ENCODE data around the gene KLRK1.
"Not testable (repeated sequence)": the region's sequence is repeated elsewhere in the genome, so short reads cannot be mapped to it uniquely, and the experiment has no call there.

KLRK1 gene

DNA sequence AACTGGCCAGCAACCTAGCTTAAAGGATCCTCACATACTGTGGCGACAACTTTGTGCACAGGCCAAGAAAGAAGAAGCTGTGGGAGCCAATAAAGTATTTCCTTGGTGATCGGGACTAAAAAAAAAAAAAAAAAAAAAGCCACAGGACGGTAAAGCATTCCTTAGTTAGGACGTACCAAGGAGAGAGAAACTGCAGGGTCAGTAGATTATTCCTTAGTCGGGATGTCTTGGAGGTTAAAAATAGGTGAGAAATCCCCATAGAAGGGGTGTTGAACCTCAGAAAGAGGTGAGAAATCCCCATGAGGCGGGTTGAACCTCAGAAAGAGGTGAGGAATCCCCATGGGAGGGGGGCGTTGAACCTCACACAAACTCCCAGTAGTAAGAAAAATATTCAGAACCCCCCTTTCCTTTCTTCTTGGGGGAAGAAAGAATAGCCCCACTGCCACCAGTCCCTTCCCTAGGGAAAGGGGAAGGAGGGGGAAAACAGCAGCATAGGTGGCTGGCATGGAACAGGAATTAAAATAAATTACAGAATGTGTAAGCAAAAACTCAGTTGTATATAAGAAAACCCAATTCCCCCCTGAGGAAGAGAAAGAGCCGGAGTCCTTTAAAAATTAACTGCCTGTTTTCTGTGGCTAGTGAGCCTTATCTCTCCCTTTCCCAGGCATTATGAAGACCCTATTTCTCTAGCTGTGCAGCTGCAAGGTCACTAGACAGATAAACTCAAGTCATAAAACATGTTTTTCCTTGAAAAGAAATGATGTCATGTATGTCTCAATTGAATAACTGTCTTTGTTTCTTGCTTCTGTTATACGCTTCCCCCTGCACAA is 26.8 kb downstream of the KLRK1 start:
- DNase-seq (ENCODE audit: low read depth) = no peak

- DNase-seq (ENCODE audit: low read depth) = no peak
Observed at GRCh38 chr12:10362325-10362724, 27.5 kb downstream of the KLRK1 start.

- DNase-seq (ENCODE audit: low read depth) = no peak
Observed at GRCh38 chr12:10361622-10362021, 28.2 kb downstream of the KLRK1 start.

DNA sequence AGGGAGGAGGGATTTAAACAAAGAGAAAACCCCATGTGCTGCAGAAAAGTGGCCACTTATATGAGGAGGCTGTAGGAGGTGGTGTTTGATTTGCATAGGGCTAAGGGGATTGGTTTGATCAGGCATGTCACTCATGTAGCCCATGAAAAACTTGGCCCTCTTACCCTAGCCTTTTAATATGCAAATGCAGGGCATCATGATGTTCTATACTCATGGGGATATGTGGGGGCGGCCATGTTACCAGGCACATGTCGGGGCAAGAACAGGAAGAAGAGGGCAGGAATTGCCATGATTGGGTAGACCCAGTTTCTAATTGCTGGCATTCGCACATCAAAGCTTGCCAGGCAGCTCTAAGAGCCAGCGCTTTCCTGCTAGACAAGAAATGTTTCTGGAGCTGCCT is 28.8 kb downstream of the KLRK1 start:
- DNase-seq (ENCODE audit: low read depth) = no peak

- no peak for DNase-seq (ENCODE audit: low read depth)
Observed at GRCh38 chr12:10358969-10359368, 30.9 kb downstream of the KLRK1 start.

DNA sequence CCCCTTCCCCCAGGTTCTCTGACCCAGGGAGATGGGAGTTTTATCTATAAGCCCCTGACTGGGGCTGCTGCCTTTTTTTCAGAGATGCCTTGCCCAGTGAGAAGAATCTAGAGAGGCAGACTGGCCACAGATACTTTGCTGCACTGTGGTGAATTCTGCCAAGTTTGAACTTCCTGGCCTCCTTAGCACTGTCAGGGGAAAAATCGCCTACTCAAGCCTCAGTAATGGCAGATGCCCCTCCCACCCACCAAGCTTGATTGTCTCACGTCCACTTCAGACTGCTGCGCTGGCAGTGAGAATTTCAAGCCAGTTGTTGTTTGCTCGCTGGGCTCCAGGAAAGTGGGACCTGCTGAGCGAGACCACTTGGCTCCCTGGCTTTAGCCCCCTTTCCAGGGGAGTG is 31.7 kb downstream of the KLRK1 start:
- no peak for DNase-seq (ENCODE audit: low read depth)

DNA sequence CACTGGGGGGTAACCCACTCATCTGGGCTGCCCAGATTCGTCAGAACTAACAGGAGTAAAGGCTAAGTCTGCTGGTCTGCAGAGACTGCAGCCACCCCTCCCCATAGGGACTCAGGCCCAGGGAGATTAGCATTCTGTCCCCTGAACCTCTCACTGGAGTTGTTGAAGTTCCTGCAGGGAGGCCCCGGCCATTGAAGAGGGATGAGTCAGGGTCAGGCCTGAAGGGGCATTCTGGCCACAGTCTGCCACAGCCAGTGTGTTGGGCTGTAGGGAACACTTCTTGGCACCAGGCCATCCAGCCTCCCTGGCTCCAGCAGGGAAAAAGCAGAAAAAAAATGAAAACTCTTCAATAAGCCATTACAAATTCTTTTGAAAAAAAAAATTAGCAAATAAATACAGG is 35.3 kb downstream of the KLRK1 start:
- no peak for DNase-seq (ENCODE audit: low read depth)

DNA sequence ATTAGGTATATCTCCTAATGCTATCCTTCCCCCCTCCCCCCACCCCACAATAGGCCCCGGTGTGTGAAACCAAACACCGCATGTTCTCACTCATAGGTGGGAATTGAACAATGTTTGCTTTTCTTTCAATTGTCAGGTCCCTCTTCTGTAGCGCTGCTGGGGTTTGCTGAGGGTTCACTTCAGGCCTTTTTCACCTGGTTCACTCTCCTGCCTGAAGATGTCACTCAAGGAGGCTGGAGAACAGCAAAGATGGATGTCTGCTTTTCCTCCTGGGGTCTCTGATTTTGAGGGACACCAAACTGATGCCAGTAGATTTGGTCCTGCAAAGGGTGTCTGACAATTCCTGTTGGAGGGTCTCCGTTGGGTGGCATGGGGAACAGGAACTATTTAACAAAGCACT is 35.8 kb downstream of the KLRK1 start:
- DNase-seq (ENCODE audit: low read depth) = no peak

- DNase-seq (ENCODE audit: low read depth) = not testable (repeated sequence)
Observed at GRCh38 chr12:10351457-10351856, 38.4 kb downstream of the KLRK1 start.

GRCh38 chr12:10341892-10342509 is 47.8 kb downstream of the KLRK1 start:
- DNase-seq (ENCODE audit: low read depth) = no peak

- not testable (repeated sequence) for DNase-seq (ENCODE audit: low read depth)
Observed at GRCh38 chr12:10340946-10341345, 48.9 kb downstream of the KLRK1 start.

DNA sequence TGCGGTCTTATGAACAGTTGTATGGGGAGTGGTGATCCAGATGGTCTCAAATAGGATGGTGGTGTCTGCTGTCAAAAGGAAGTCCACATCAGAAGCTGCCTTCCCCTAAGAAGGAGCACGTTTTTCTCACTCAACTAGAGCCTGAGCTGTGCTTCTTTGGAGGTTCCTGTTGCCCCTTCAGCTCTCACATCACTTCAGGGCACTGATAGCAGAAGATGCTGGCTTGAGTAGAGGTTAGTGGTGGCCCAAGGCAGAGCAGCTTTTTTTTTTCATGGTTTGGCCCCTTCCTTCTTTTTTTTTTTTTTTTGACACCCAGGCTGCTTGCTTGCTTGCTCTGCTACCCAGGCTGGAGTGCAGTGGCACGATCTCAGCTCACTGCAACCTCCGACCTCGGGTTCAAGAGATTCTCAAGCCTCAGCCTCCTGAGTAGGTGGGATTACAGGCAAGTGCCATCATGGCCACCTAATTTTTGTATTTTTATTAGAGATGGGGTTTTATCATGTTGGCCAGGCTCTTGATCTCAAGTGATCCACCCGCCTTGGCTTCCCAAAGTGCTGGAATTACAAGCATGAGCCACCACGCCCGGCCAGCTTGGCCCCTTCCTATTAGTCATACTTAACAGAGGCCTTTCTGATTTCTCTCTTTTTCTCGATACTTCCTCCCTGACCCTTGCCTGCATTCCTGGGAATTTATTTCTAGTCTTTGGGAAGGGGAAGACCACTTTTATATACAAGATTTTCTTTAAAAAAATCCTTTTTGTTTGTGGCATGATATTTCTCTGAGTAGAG is 50.6 kb downstream of the KLRK1 start:
- no peak for DNase-seq (ENCODE audit: low read depth)

- DNase-seq (ENCODE audit: low read depth) = not testable (repeated sequence)
Observed at GRCh38 chr12:10338470-10338869, 51.4 kb downstream of the KLRK1 start.

GRCh38 chr12:10336196-10336595 is 53.6 kb downstream of the KLRK1 start:
- not testable (repeated sequence) for DNase-seq (ENCODE audit: low read depth)

DNA sequence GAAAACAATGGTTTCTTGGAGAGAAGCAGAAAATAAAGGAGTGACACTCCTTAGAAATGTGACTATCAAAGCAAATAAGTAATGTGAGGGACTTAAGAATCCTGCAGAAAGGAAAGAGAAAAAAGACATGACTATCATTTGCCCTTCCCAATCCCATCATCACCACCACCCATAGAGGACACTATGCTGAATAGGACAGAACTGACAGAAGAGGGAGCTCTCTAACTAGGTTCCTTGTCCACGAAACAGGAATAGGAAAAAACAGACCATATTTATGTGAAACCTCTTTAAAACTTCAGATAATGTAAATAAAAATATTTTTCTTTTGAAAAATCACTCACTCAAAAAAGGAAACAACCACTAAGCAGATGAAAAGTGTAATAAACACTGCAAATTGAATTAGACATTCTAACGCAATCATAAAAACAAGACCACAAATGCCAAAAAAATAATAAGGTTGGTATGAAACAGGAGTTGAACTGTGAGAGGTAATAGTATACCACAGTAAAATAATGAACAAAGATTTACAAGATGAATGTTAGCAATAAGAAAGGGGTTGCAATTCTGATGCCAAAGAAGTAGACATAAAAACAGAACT is 58.1 kb downstream of the KLRK1 start:
- DNase-seq (ENCODE audit: low read depth) = peak; percentile 2

DNA sequence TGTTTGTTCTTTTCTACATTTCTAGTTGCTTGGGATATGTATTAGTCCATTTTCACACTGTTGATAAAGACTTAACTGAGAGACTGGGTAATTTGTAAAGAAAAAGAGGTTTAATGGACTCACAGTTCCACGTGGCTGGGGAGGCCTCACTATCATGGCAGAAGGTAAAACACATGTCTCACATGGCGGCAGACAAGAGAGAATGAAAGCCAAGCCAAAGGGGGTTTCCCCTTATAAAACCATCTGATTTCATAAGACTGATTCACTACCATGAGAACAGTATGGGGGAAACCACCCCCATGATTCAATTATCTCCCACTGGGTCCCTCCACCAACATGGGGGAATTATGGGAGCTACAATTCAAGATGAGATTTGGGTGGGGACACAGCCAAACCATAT is 61.1 kb downstream of the KLRK1 start:
- DNase-seq (ENCODE audit: low read depth) = not testable (repeated sequence)

Data from CMK (cell line).